ENCODE measurements around the gene TRIM65.

DNA sequence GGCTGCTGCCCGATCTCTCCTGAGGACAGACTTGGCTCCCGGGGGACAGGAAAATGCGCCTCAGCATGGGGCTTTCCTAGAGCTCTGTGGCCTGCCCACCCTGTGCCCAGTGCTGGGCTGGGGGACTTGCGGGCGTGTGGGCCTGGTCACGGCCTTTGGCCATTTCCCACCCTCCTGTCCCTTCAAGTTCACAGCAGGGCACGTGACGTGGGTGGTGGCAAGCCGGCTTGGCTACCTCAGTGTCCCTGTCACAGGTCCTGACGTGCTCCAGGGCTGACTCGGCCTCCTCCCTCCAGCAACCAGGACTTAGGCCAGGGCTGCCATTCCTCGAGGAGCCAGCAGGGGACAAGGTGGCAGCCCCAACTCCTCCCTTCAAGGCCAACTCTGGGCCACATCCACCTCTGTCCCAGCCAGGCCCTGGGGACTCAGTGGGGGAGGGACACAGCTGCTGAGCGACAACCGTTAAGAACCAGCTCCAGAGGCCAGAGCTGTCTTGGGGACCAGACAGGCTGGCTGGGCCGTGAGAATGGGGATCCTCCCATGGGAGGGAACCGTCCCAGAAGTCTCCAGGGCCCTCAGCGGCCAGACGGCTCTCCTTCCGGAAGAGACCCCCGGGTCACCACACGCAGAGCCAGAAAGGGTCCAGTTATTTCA is 51.6 kb downstream of the TRIM65 start:
- TF ChIP-seq, protein P1, sequence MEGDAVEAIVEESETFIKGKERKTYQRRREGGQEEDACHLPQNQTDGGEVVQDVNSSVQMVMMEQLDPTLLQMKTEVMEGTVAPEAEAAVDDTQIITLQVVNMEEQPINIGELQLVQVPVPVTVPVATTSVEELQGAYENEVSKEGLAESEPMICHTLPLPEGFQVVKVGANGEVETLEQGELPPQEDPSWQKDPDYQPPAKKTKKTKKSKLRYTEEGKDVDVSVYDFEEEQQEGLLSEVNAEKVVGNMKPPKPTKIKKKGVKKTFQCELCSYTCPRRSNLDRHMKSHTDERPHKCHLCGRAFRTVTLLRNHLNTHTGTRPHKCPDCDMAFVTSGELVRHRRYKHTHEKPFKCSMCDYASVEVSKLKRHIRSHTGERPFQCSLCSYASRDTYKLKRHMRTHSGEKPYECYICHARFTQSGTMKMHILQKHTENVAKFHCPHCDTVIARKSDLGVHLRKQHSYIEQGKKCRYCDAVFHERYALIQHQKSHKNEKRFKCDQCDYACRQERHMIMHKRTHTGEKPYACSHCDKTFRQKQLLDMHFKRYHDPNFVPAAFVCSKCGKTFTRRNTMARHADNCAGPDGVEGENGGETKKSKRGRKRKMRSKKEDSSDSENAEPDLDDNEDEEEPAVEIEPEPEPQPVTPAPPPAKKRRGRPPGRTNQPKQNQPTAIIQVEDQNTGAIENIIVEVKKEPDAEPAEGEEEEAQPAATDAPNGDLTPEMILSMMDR (IDR thresholded peaks at IDR 0.05; ENCODE audit: low read depth, low read length), result peak; percentile 41
- TF ChIP-seq EZH2phosphoT487 (IDR thresholded peaks at IDR 0.05; ENCODE audit: low read depth), result no peak

All from OCI-LY3 (cell line).